CD4-positive, alpha-beta T cell treated with Interleukin-15 for 1 hour (primary cell): ENCODE results near the gene MTG2.

Source experiments
- DNase-seq: peaks from one replicate; pipeline ENCODE4 v3.0.0-alpha.2; 2020

MTG2 gene

GRCh38 chr20:62208061-62208794 is 25.4 kb downstream of the MTG2 start:
- DNase-seq = no peak

GRCh38 chr20:62208795-62209755 is 26.2 kb downstream of the MTG2 start:
- no peak for DNase-seq

- no peak for DNase-seq
Measured at GRCh38 chr20:62209850-62210495, 27.1 kb downstream of the MTG2 start.

GRCh38 chr20:62210496-62210855 is 27.6 kb downstream of the MTG2 start:
- DNase-seq = no peak

GRCh38 chr20:62211216-62211615 is 28.4 kb downstream of the MTG2 start:
- DNase-seq = no peak

- DNase-seq = no peak
Measured at GRCh38 chr20:62211769-62212288, 29.0 kb downstream of the MTG2 start.

- no peak for DNase-seq
Measured at GRCh38 chr20:62212299-62212698, 29.5 kb downstream of the MTG2 start.

- no peak for DNase-seq
Measured at GRCh38 chr20:62214067-62214466, 31.2 kb downstream of the MTG2 start.

GRCh38 chr20:62215020-62215990 is 32.5 kb downstream of the MTG2 start:
- no peak for DNase-seq

GRCh38 chr20:62215991-62216635 is 33.3 kb downstream of the MTG2 start:
- DNase-seq = no peak

GRCh38 chr20:62216636-62217566 is 34.1 kb downstream of the MTG2 start:
- DNase-seq = no peak

- DNase-seq = no peak
Measured at GRCh38 chr20:62217913-62218773, 35.3 kb downstream of the MTG2 start.

- no peak for DNase-seq
Measured at GRCh38 chr20:62219101-62219991, 36.5 kb downstream of the MTG2 start.

GRCh38 chr20:62219992-62220665 is 37.3 kb downstream of the MTG2 start, which contains the start of gene HRH3:
HRH3 (minus strand) TSS chr20:62220278; CDS start chr20:62219970, 308 bp downstream.
- no peak for DNase-seq

GRCh38 chr20:62220666-62221568 is 38.1 kb downstream of the MTG2 start:
- no peak for DNase-seq

- no peak for DNase-seq
Measured at GRCh38 chr20:62222266-62222850, 39.5 kb downstream of the MTG2 start.
